Activated CD4-positive, alpha-beta T cell treated with anti-CD3 and anti-CD28 coated beads, Interleukin-2, Interleukin-6, amounts not matched to agents 100 ng/mL and 50 ng/mL, durations not matched to agents 16 hours and 8 hours (primary cell): ENCODE data around the gene ADAMTS12.
"Not testable (repeated sequence)": the region's sequence is repeated elsewhere in the genome, so short reads cannot be mapped to it uniquely, and the experiment has no call there.

ENCODE experiments used
- DNase-seq: peaks from one replicate; pipeline ENCODE4 v3.0.0-alpha.2; 2020

The ADAMTS12 gene

DNA sequence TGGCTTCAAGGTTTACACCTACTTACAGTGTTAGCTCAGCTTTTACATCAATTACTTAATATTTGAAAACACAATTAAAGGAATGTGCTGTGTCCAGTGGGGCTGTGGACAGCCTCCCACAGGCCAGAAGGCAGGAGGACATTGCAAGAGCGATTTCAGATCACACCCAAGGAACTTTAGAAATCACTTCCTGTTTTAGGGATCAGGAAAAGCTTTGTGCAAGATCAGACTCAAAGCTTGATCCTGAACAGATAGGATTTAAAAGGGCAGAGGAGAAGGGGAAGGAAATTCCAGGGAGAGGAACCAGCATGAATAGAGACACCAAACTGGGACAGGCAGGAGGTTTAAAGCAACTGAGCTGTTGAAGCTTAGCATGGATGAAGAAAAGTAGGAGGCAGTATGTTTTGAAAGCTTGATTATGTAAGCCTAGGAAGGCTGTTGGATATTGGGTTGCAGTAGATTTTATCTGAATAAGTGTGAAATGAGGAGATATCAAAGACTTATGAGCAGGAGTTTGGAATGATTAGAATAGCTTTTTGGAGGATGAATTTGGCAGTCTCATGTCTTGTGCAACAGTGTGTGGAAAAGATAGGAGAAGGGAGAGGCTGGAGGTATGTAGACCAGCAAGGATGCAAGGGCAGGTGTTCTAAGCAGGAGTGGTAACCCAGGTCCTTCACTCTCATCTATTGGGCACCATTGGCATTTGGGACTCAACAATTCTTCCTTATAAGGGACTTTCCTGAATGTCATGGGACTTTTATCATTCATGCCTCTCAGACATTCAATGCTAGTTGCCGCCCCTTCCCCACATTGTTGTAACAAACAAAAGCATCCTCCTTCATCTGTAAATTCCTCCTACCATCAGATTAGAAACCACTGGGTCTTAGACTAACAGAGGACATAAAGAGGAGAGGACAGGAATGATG lies 327.5 kb downstream of the ADAMTS12 start:
- no peak for DNase-seq

DNA sequence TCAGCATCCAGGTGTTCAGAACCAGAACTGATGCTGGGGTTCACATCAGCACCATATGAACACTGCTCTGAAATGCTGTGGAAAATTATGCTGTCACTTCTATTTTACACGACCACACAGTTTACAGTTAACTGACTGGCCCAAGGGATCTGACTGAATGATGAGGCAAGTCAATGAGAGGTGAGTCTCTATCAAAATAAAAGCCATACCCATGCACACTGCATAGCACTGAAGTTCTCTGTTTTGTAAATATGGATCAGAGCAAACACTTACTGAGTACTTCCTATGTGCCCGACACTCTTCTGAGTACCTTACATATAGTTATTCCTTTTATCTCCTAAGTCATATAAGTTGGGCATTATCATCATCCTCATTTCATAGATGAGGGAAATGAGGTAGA lies 328.3 kb downstream of the ADAMTS12 start:
- DNase-seq = no peak

DNA sequence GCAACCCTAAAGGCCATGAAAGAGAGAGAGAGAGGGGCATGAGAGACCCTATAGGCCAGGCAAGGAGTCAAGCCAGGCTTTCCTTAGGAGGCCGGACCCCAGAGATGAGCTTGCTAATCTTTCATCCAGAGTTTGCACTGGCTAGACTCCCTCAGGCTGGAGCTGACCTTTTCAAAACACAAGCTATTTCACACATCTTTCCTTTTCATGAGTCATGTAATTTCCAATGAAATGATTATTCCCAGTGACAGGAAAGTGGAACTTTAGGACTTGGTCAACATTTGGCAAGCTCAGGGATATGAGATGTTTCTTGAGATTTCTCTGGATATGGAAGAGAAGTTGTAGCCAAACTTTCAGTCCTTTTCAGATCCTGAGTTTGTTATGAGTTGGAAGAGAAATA lies 333.3 kb downstream of the ADAMTS12 start:
- no peak for DNase-seq

DNA sequence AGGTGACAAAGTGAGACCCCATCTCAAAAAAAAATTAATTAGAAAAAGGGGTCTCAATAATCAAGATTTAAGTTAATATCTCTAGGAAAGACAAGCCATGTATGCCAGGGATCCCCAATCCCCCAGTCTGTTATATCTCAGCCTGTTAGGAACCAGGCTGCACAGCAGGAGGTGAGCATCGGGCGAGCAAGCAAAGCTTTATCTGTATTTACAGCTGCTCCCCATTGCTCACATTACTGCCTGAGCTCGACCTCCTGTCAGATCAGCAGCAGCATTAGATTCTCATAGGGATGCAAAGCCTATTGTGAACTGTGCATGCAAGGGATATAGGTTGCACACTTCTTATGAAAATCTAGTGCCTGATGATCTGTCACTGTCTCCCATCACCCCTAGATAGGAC lies 334.2 kb downstream of the ADAMTS12 start:
- no peak for DNase-seq

DNA sequence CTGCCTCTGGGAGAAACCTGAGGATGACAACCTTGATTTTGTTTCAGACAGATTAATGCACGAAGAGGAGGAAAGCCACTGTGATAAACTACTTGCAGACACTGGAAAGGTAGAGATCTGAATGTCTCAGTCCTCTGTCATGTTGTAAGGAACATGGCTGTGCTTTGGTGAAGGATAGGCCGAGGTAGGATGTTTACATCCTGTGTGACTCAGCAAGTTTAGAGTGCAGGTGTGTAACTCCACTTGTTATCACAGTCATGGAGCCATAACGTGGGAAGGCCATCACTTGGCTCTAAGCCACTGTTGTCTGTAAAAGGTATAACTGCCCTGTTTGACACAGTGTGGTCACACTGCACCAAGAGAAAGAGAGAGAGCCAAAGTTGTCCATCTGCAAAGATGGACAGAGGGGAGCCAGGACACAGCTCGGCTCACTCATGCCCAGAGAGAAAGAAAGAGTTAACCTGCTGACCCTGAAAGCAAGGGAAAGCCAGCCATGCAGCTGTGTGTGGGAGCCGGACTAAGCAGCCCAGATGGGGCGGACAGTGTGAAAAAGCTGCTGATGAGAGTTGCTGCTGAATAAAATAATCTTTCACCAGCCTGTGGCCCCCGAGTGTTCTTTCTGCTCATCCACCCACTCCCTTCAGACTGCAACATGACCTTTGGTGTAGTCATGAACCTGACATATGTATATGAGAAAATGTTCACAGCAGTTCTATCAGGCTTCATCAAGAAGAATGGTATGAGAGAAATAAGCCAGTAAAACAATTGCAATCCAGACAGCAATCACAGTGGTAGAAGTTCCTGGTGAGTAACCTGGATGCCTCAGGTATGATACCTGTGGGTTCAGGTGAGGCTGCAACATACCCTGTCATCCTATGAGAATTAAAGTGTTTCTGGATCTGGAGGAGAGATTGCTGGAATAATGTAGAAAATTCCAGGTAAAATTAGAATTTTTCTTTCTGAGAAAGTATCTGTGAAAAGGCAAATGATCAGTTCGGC lies 335.2 kb downstream of the ADAMTS12 start:
- DNase-seq = no peak

DNA sequence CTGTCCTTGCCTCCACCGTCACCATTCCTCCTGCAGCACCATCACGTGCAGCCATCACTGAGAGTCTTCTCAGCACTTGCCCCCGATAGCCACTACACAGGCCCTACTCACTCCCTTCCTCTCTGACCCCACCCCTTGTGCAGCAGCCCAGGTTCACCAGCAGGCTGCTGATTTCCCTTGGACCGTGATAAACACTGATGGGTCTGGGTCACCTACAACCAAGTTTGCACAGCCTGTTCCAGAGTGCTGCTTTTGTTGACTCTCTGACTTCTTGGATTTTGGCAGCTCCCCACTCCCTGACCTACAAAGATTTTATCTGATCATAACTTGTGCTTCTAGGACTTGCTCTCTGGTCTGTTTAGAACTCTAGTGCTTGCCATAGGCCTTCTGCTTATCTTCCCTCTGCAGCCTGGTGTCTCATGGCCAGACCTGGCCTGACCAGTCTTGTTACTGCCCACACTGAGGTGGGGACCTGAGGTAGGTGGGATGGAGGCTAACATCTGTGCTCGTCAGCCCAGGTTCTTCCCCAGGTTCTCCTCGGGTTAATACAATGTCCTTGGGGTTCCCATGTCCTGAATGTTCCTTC lies 341.7 kb downstream of the ADAMTS12 start:
- DNase-seq = no peak

DNA sequence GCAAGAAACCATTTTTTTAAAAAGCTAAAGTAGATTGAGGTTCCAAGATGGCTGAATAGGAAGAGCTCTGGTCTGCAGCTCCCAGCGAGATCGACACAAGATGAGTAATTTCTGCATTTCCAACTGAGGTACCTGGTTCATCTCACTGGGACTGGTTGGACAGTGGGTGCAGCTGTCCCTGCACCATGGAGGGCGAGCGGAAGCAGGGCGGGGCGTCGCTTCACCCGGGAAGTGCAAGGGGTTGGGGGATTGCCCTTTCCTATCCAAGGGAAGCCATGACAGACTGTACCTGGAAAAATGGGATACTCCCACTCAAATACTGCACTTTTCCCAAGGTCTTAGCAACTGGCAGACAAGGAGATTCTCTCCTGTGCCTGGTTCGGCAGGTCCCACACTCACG lies 352.0 kb downstream of the ADAMTS12 start:
- not testable (repeated sequence) for DNase-seq

DNA sequence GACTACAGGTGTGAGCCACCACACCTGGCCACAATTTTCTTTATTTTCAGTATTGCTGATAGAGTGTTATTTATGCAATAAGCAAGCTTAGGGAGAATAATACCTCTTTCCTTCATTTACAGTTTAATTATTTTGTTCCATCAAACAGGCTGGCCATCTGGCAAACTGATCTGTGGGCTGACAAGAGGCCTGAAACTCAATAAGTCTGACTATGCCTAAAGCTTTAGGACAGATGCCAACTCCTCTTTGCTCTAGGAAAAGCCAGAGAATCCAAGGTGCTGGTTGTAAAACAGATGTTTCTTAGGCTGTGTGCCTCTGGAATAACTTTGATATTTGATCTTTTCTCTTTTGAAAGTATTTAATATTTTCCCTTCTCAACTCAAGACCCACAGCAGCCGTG lies 352.6 kb downstream of the ADAMTS12 start:
- no peak for DNase-seq

DNA sequence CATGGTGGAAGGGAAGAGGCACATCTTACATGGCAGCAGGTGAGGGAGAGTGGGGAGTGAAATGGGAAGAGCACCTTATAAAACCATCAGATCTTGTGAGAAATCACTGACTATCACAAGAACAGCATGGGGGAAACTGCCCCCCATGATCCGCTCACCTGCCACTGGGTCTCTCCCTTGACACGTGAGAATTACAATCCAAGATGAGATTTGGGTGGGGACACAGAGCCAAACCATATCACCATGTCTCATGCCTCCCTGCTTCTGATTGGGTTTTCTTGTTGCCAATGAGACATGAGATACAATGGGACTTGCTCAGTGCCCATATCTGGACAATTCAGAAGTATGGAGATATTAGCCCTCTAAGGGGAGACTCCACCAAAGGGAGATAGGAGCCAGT lies 353.6 kb downstream of the ADAMTS12 start:
- DNase-seq = no peak

DNA sequence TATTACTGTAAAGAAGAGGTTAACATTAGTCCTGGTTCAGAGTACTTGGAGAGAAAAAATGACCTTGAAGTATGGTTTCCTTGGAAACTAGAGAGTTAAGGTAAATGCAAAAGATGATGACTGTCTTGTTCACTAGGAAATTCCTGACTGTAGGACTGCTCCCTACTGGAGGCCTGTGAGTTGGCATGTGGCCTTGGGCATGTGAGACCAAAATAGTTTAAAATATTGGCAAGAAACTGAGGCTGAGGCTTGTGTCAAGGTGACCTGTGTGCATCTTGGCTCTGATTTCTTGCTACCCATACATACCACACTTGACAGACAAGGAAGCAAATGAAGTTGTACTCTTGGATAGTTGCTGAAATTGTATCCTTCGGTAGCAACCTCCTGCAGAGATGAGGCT lies 354.6 kb downstream of the ADAMTS12 start:
- DNase-seq = no peak

DNA sequence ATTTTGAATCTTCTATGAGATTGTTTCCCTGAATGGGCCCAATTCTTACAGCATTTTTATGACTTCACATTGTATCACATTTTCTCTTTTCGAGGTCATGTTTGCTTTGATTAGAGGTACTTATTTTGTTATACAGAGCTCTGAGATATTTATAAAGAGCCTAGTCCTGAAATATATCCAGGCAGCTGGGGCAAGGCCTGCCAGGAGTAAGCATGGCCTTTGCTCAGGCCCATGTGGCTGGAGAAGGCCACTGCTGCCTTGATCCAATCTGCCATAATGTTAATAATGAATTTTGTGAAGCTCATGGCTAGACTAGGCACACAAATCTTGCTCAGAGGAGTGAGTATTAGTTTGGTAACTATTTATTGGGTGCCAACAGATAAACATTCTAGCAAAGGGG lies 355.0 kb downstream of the ADAMTS12 start:
- no peak for DNase-seq

DNA sequence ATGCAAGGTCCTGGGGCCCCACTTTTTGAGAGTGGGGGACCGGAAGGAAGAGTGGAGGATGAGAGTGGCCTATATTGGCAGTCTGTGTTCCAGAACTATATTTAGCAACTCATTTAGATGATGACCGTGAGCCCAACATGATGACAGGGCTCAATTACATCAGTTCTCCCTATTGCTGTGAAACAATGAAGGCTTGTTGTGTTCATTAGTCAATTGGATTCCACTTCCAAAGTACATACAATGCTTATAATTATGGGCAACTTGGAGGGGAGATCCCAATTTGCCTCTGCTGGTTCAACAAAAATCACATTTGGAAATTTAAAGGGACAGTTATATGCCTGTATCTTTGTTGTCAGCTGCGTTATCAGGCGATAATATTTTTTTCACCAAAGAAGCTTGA lies 360.0 kb downstream of the ADAMTS12 start:
- DNase-seq = no peak

DNA sequence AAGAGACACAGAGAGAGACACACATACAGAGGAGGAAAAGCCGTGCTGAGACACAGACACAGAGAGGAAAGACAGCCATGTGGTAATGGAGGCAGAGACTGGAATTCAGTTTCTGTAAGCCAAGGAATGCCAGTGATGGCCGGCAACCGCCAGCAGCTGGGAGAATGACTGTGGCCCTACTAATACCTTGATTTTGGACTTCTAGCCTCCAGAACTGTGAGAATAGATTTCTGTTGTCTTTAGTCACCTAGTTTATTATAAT lies 360.8 kb downstream of the ADAMTS12 start:
- DNase-seq = no peak

DNA sequence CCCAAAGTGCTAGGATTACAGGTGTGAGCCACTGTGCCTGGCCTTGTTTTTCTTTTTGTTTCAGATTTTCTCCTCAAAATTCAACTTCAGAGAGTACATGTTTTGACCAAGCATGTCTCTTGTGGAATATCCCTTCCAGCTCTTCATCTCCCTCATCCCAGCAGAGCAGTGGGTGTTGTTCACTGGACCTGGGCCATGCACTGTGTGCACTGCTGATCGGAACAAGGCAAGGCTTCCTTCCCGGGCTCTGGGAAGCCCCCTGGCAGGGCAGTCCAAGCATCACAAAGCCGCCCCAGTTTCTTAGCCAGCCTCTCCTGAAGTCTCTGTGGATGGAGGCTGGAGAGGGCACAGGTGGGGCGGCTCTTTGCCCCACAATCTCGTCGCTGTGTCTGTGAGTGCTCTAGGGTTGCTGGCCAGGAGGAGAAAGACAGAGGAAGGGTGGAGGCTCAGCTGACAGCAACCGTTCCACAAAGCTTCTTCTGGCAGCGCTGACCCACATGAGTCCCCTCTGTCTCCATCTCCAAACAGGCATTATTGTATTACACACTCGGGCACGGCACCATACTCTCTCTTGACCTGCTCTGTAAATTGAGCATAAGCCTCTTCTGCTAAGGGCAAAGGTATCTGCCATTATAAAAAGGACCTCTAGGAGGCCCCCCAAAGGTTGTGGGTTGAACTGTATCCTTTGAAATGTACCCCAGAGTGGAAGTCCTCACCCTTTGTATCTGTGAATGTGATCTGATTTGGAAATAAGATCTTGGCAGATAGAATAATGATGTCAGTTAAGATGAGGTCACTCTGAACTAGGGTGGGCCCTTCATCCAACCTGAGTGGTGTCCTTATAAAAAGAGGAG lies 361.4 kb downstream of the ADAMTS12 start:
- no peak for DNase-seq

DNA sequence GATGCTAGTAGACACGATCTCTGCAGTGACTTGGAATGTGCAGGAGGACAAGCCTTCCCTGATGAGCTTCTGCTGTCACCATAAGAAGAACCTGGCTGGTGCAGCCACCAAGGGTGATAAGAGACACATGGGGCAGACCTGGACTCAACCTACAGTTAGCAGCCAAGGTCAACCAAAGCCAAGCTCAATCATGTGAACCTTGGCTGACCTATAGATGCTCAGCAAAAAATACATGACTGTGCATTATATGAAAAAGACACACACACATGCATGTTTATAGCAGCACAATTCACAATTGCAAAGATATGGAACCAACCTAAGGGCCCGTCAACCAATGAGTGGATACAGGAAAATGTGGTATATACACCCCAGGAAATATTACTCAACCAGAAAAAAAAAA lies 364.1 kb downstream of the ADAMTS12 start:
- DNase-seq = no peak

DNA sequence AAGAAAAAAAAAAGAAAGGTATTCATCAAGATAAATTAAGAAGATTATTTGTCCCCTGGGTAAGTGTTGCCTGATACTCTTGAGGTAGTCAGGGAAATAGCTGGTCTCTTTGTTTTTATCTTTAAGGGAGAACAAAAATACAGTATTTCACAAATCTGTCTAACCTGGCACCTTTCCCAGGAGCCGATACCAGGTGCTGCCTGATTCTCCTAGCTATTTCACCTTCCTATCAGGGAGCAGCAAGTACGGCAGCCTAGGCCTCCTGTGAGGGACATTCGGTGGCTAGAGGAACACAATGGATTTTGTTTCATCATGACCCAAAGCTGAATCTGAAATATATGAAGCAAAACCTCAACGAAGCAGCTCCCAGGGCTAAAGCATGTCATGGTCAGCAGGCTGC lies 365.0 kb downstream of the ADAMTS12 start:
- no peak for DNase-seq

DNA sequence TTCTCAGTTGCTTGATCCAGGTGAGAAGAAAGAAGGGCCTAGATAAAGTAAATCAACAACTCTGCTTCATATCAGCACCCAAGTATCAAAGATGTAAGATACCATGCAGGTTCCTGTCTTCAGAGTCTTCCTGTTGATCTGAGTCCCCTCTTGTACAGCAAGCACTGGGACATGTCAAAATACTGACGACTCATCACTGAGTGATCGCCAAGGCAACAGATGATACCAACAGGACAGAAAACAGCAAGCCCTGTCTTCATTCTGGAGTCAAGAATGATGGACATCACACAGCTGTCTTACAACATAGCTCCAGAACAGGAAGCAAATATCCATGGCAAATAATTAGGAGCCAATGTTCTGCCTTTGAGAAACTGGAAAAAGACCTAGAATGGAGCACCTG lies 367.3 kb downstream of the ADAMTS12 start:
- no peak for DNase-seq

DNA sequence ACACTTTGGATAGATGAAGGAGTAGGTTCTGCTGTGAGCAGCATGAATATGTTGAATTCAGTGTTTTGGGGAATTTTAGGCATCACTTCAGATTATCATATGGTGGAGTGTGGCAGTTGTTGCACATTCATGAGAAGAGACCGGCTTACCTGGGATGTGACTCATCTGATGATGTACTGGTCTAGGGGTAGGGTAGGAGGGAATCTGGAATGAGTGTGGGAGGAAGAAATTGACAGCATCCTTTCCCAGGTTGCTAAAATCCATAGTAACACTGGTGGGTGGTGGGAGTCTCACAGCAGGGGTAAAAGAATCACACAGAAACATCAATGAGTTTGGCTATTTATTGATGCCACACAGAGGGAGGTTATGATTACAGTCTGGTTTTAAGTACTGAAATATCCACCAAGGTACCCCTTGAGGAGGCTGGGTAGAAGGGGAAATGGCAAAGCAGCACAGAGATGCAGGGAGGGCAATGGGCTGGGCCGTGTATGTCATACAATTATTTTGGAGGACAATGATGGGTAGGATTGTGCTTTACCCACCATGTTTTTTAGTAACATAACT lies 368.5 kb downstream of the ADAMTS12 start:
- no peak for DNase-seq

DNA sequence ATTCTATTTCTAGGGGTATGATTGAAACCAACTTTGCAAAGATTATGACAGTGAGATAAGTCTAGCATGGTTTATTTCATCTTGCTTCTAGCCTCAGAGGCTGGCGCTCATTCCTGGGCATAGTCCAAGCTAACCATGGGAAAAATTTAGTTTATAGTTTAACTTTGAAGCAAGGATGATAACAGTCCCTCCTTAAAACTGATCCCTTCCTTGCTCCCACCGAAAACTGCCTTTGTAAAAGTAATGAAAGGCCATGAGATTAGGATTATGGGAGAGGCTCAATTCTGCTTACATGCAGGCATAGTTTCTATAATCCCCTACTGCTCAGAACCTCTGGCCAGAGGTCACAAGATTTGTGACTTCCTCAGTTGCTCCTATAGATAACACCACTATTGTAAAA lies 375.4 kb downstream of the ADAMTS12 start:
- DNase-seq = no peak

DNA sequence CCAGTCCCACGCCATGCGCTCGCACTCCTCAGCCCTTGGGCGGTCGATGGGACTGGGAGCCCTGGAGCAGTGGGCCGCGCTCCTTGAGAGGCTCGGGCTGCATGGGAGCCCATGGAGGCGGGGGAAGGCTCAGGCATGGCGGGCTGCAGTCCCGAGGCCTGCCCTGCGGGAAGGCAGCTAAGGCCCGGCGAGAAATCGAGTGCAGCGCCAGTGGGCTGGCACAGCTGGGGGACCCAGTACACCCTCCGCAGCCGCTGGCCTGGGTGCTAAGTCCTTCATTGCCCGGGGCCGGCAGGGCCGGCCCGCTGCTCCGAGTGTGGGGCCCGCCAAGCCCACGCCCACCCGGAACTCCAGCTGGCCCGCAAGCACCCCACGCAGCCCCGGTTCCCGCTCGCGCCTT lies 376.4 kb downstream of the ADAMTS12 start:
- not testable (repeated sequence) for DNase-seq

DNA sequence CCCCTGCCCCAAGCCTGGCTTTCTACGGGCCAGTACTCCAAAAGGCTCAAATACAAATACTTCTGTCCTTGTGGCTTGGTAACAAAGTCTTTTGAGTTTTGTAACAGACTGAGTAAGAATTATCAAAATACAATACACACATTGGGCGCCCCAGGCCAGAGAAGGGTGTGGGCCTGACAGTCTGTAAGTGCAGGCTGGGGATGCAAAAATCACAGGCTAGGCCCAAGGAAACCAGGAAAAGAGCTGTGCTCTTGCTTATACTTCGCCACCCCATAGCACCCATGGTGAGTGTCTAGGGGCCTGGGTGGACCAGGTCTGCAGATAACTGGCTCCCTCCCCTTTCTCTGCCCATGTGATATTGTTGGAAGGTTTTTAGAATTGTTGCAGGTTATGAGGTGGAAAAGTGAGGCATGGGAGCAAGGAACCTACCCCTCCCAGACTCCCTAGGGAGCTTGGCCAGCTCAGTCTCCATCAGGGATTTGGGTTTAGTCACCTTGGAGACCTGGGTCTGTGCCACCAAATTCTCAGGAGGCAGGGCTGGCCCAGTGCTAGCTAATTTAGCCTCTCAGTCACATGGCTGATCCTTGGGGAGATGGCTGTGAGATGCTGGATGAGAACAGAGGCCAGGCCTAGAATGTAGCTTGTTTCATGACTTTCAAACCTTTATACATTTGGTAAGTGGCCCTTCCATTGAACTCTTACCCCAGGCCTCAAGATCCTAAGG lies 378.2 kb downstream of the ADAMTS12 start:
- DNase-seq = no peak

DNA sequence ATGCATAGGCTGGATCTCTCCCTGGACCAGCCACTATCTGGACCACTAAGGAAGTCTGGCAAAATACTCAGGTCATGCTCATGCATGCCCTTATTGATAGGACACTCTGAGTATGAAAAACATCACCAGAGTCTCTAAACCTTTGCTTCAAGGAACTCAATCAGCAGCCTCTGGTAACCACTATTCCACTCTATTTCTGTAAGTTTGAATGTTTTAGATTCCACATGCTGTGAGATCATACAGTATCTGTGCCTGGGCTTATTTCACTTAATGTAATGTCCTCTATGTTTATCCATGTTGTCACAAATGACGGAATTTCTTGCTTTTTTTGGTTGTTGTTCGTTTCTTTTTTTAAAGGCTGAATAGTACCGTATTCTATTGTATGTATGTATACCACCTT lies 382.8 kb downstream of the ADAMTS12 start:
- DNase-seq = no peak
